PC-9 (cell line): Measurements from ENCODE around the gene CRB2. TPM values are rescaled to one million over a fixed set of nuclear protein-coding genes. Genes with fewer than 3 reads are reported as not detected.

ENCODE experiments used
- BruUV-seq: library from RNA; stranded (reverse); fragments of 400-500 nt; replicated peaks from 2 replicates; lab custom pipeline; 2021; lab: Mats Ljungman, UMichigan
- CTCF ChIA-PET: fragments of 300-600 bp; sonication (Branson Sonifier 250); formaldehyde crosslinking; loops from one replicate; lab custom pipeline; 2022; ENCODE audit warnings: antibody characterized with exemption; lab: Charles Lee
- POLR2A ChIA-PET: fragments of 300-600 bp; sonication (Branson Sonifier 250); formaldehyde crosslinking; loops from one replicate; lab custom pipeline; 2022; ENCODE audit warnings: antibody characterized with exemption; ENCODE audit not compliant: unreplicated experiment; lab: Charles Lee
- DNase-seq, 2 experiments: peaks; one replicate each; pipeline versions ENCODE4 v3.0.0 to v3.0.0-alpha.2; 2015 to 2022; ENCODE audit warnings: mixed read lengths in 1 of 2
- H2AFZ ChIP-seq: fragments of 200-600 bp; sonication (generic); 2 replicates; pipeline ENCODE4 v1.8.1; 2017; ENCODE audit warnings: antibody characterized with exemption
- H3F3A ChIP-seq: fragments of 200-600 bp; sonication (generic); 2 replicates; pipeline ENCODE4 v1.8.1; 2017; ENCODE audit warnings: antibody characterized with exemption, mild to moderate bottlenecking, low read depth; ENCODE audit not compliant: insufficient read depth
- H3K27ac ChIP-seq: fragments of 200-600 bp; sonication (generic); 2 replicates; pipeline ENCODE4 v1.6.1; 2016; ENCODE audit warnings: mixed run types
- H3K27me3 ChIP-seq: fragments of 200-600 bp; sonication (generic); 2 replicates; pipeline ENCODE4 v1.6.1; 2016; ENCODE audit warnings: low read depth, mixed run types; ENCODE audit not compliant: insufficient read depth
- H3K36me3 ChIP-seq: fragments of 200-600 bp; sonication (generic); 2 replicates; pipeline ENCODE4 v1.6.1; 2016; ENCODE audit warnings: low read depth, mixed run types
- H3K4me1 ChIP-seq: fragments of 200-600 bp; sonication (generic); replicated peaks from 2 replicates; pipeline ENCODE4 v1.6.1; 2016; ENCODE audit warnings: mixed run types; ENCODE audit not compliant: insufficient read depth
- H3K4me2 ChIP-seq: fragments of 200-600 bp; sonication (generic); 2 replicates; pipeline ENCODE4 v1.6.1; 2017; ENCODE audit warnings: mixed run types
- H3K4me3 ChIP-seq: fragments of 200-600 bp; sonication (generic); 2 replicates; pipeline ENCODE4 v1.6.1; 2016; ENCODE audit warnings: mixed run types
- H3K79me2 ChIP-seq: fragments of 200-600 bp; sonication (generic); 2 replicates; pipeline ENCODE4 v1.6.1; 2017; ENCODE audit warnings: low read depth, mixed run types
- H3K9me2 ChIP-seq: fragments of 200-600 bp; sonication (generic); 2 replicates; pipeline ENCODE4 v1.8.1; 2017; ENCODE audit warnings: mild to moderate bottlenecking; ENCODE audit not compliant: insufficient read depth
- H3K9me3 ChIP-seq: fragments of 200-600 bp; sonication (generic); 2 replicates; pipeline ENCODE4 v1.8.1; 2016; ENCODE audit warnings: low read depth; ENCODE audit not compliant: insufficient read depth
- H4K20me1 ChIP-seq: fragments of 200-600 bp; sonication (generic); 2 replicates; pipeline ENCODE4 v1.8.1; 2017; ENCODE audit not compliant: insufficient read depth
- CTCF ChIP-seq: fragments of 200-600 bp; sonication (generic); conservative IDR thresholded peaks from 2 replicates; pipeline ENCODE4 v1.6.1; 2017; ENCODE audit warnings: mixed run types, antibody characterized with exemption, mild to moderate bottlenecking, moderate library complexity
- EZH2 ChIP-seq: fragments of 200-600 bp; sonication (generic); IDR thresholded peaks from 2 replicates; pipeline ENCODE4 v1.8.0; 2017; ENCODE audit warnings: antibody characterized with exemption, low read depth
- intact Hi-C: fragments of 100-400 bp; cut with micrococcal nuclease; formaldehyde crosslinking; loops from one replicate; pipeline ENCODE4 v1.10.0; 2022; ENCODE audit not compliant: unreplicated experiment
- total RNA-seq: library from RNA; stranded (reverse); gene quantifications from 2 replicates; pipeline ENCODE4 v1.2.3, GENCODE V29; 2021

CRB2 gene
- total RNA-seq, 1 experiment from 2014 or later: not detected

GRCh38 chr9:123345567-123345955 lies 10.4 kb upstream of the CRB2 start:
- TF ChIP-seq CTCF: no peak
- no peak for TF ChIP-seq EZH2
- peaks cover 8% of the 10 kb centered on the region for H3F3A ChIP-seq
- no peaks in the 10 kb centered on the region for H3K27me3 ChIP-seq
- H3K4me1 ChIP-seq: no peaks in the 10 kb centered on the region
- no peak overlapping the region for H3K27ac ChIP-seq
- BruUV-seq: no TSS peak
- H3K9me3 ChIP-seq: no peaks in the 10 kb centered on the region
- no peaks in the 10 kb centered on the region for H3K36me3 ChIP-seq
- H2AFZ ChIP-seq: no peak overlapping the region
- no peak for DNase-seq
- no peak overlapping the region for H3K4me2 ChIP-seq
- H3K4me3 ChIP-seq: no peak overlapping the region
- H3K79me2 ChIP-seq: no peaks in the 10 kb centered on the region
- ChIA-PET POLR2A (no interaction called here), CTCF (no interaction called here)
- H4K20me1 ChIP-seq: no peaks in the 10 kb centered on the region
- no peaks in the 10 kb centered on the region for H3K9me2 ChIP-seq
- intact Hi-C loops: loop anchor here (5.0 kb wide), 1 partner anchor 1218 kb away; no protein-coding TSS in a partner anchor

- no peak overlapping the region for H3K4me3 ChIP-seq
- H2AFZ ChIP-seq: no peak overlapping the region
- no peak for DNase-seq
- no TSS peak for BruUV-seq
- no peaks in the 10 kb centered on the region for H3K79me2 ChIP-seq
- TF ChIP-seq CTCF (no peak), EZH2 (no peak)
- peaks cover 3% of the 10 kb centered on the region; the same call in 1 of the 2 replicates for H3K27me3 ChIP-seq
- CTCF ChIA-PET: no interaction called here
- no peaks in the 10 kb centered on the region for H3K36me3 ChIP-seq
- intact Hi-C loops: loop anchor here (5.0 kb wide), 1 partner anchor 1219 kb away; no protein-coding TSS in a partner anchor
- H3K9me2 ChIP-seq: no peaks in the 10 kb centered on the region
- no peak overlapping the region for H3K4me2 ChIP-seq
- peaks cover 8% of the 10 kb centered on the region for H3F3A ChIP-seq
- no peaks in the 10 kb centered on the region for H3K4me1 ChIP-seq
- no peaks in the 10 kb centered on the region for H4K20me1 ChIP-seq
- POLR2A ChIA-PET: no interaction called here
- no peaks in the 10 kb centered on the region for H3K9me3 ChIP-seq
- H3K27ac ChIP-seq: no peak overlapping the region
Observed at GRCh38 chr9:123346026-123346425, 10.0 kb upstream of the CRB2 start.

DNA sequence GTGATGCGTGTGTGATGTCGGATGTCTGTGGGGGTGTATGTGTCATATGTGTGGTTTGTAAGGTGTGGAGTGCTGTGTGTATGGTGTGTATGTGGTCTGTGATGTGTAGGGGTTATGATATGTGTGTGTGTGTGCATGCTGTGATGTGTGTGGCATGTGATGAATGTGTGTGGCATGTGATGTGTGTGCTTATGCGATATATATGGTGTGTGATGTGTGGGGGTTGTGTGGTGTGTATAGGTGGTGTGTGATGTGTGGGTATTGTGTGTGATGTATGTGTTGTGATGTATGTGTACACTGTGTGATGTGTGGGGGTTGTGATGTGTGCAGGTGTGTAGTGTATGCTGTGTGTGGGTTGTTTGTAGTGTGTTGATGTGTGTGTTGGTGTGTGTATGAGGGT lies 9.2 kb upstream of the CRB2 start:
- Histone ChIP-seq H3K4me1 (no peaks in the 10 kb centered on the region), H3K79me2 (no peaks in the 10 kb centered on the region), H3K27ac (no peak overlapping the region), H3K9me2 (no peaks in the 10 kb centered on the region), H2AFZ (no peak overlapping the region), H3K4me2 (no peak overlapping the region), H3K36me3 (no peaks in the 10 kb centered on the region), H3F3A (peaks cover 8% of the 10 kb centered on the region), H3K9me3 (no peaks in the 10 kb centered on the region), H3K4me3 (no peak overlapping the region), H4K20me1 (no peaks in the 10 kb centered on the region), H3K27me3 (peaks cover 10% of the 10 kb centered on the region; the same call in 1 of the 2 replicates)
- ChIA-PET CTCF (no interaction called here), POLR2A (no interaction called here)
- no peak for DNase-seq
- intact Hi-C loops: loop anchor here (5.0 kb wide), 1 partner anchor 1220 kb away; no protein-coding TSS in a partner anchor
- TF ChIP-seq EZH2 (no peak), CTCF (no peak)
- no TSS peak for BruUV-seq
